HEK293 (cell line): ENCODE results near the gene USP36.

Source experiments
- CTCF ChIA-PET: fragments of 350-600 bp; formaldehyde crosslinking; extraction: SDS; loops from one replicate; lab custom pipeline; 2021; ENCODE audit warnings: antibody characterized with exemption; lab: Yijun Ruan, JAX
- POLR2A ChIA-PET: fragments of 300-600 bp; formaldehyde crosslinking; extraction: SDS; loops from one replicate; lab custom pipeline; 2020; ENCODE audit warnings: antibody characterized with exemption, inconsistent platforms; lab: Yijun Ruan, JAX
- H3K27ac ChIP-seq: fragments of 200-500 bp; sonication (Bioruptor generic); 2 replicates; pipeline ENCODE4 v1.5.1; 2014; ENCODE audit warnings: low read depth, low read length, control low read depth, inconsistent platforms; ENCODE audit errors: extremely low read depth
- H3K36me3 ChIP-seq, 2 experiments: fragments of 200-500 bp in 1 of 2; sonication (Bioruptor generic) in 1 of 2; 1 replicate in 1 of 2; 2 replicates in 1 of 2; pipeline ENCODE4 v1.5.1; 2014 to 2017; ENCODE audit warnings: inconsistent platforms in 2 of 2, low read length in 2 of 2; ENCODE audit not compliant: control insufficient read depth in 2 of 2, insufficient read depth in 1 of 2
- H3K4me1 ChIP-seq: fragments of 200-500 bp; sonication (Bioruptor generic); 2 replicates; pipeline ENCODE4 v1.5.1; 2014; ENCODE audit warnings: mild to moderate bottlenecking, low read length, inconsistent platforms; ENCODE audit not compliant: control insufficient read depth, insufficient read depth
- H3K4me3 ChIP-seq: 2 replicates; pipeline ENCODE4 v1.5.1; 2011; ENCODE audit warnings: low read depth, mild to moderate bottlenecking, control low read depth, low read length, moderate library complexity
- H3K9me3 ChIP-seq: fragments of 200-500 bp; sonication (Bioruptor generic); 2 replicates; pipeline ENCODE4 v1.5.1; 2014; ENCODE audit warnings: low read depth, low read length, inconsistent platforms; ENCODE audit not compliant: control insufficient read depth, insufficient read depth
- BCL11B ChIP-seq: fragments of 450-650 bp; formaldehyde crosslinking; IDR thresholded peaks from 2 replicates; pipeline ENCODE4 v1.5.1; 2016; ENCODE audit warnings: low read depth, missing biosample characterization, missing genetic modification characterization
- KLF1 ChIP-seq: fragments of 450-650 bp; formaldehyde crosslinking; IDR thresholded peaks from 2 replicates; pipeline ENCODE4 v1.5.1; 2016; ENCODE audit warnings: missing biosample characterization, missing genetic modification characterization
- KLF17 ChIP-seq: fragments of 450-650 bp; formaldehyde crosslinking; IDR thresholded peaks from 2 replicates; pipeline ENCODE4 v1.5.1; 2016; ENCODE audit warnings: missing biosample characterization, missing genetic modification characterization
- PATZ1 ChIP-seq: fragments of 450-650 bp; formaldehyde crosslinking; IDR thresholded peaks from 2 replicates; pipeline ENCODE4 v1.5.1; 2016; ENCODE audit warnings: missing biosample characterization, missing genetic modification characterization
- REPIN1 ChIP-seq: fragments of 450-650 bp; formaldehyde crosslinking; IDR thresholded peaks from 2 replicates; pipeline ENCODE4 v1.5.1; 2017; ENCODE audit warnings: missing biosample characterization, missing genetic modification characterization, low read depth
- SCRT2 ChIP-seq: fragments of 450-650 bp; formaldehyde crosslinking; IDR thresholded peaks from 2 replicates; pipeline ENCODE4 v1.5.1; 2016; ENCODE audit warnings: missing biosample characterization, missing genetic modification characterization
- ZBTB21 ChIP-seq: fragments of 450-650 bp; formaldehyde crosslinking; IDR thresholded peaks from 2 replicates; pipeline ENCODE4 v1.5.1; 2017; ENCODE audit warnings: missing biosample characterization, missing genetic modification characterization
- ZNF133 ChIP-seq: fragments of 450-650 bp; formaldehyde crosslinking; IDR thresholded peaks from 2 replicates; pipeline ENCODE4 v1.5.1; 2016; ENCODE audit warnings: missing biosample characterization, missing genetic modification characterization
- ZNF169 ChIP-seq: fragments of 450-650 bp; formaldehyde crosslinking; IDR thresholded peaks from 2 replicates; pipeline ENCODE4 v1.5.1; 2016; ENCODE audit warnings: missing biosample characterization, missing genetic modification characterization
- ZNF2 ChIP-seq: fragments of 450-650 bp; formaldehyde crosslinking; IDR thresholded peaks from 2 replicates; pipeline ENCODE4 v1.5.1; 2016; ENCODE audit warnings: missing biosample characterization, missing genetic modification characterization
- ZNF239 ChIP-seq: fragments of 450-650 bp; formaldehyde crosslinking; IDR thresholded peaks from 2 replicates; pipeline ENCODE4 v1.5.1; 2016; ENCODE audit warnings: missing biosample characterization, missing genetic modification characterization
- ZNF335 ChIP-seq: fragments of 450-650 bp; formaldehyde crosslinking; conservative IDR thresholded peaks from 2 replicates; pipeline ENCODE4 v1.5.1; 2016; ENCODE audit warnings: missing biosample characterization, missing genetic modification characterization
- ZNF585B ChIP-seq: fragments of 450-650 bp; formaldehyde crosslinking; IDR thresholded peaks from 2 replicates; pipeline ENCODE4 v1.5.1; 2016; ENCODE audit warnings: missing biosample characterization, missing genetic modification characterization
- ZNF610 ChIP-seq: fragments of 450-650 bp; formaldehyde crosslinking; IDR thresholded peaks from 2 replicates; pipeline ENCODE4 v1.5.1; 2016; ENCODE audit warnings: missing biosample characterization, missing genetic modification characterization, borderline replicate concordance
- ZNF621 ChIP-seq: fragments of 450-650 bp; formaldehyde crosslinking; IDR thresholded peaks from 2 replicates; pipeline ENCODE4 v1.5.1; 2017; ENCODE audit warnings: missing biosample characterization, missing genetic modification characterization
- ZXDB ChIP-seq: fragments of 450-650 bp; formaldehyde crosslinking; IDR thresholded peaks from 2 replicates; pipeline ENCODE4 v1.5.1; 2016; ENCODE audit warnings: missing biosample characterization, missing genetic modification characterization
- TF ChIP-seq, protein P1 (sequence below): fragments of 450-650 bp; formaldehyde crosslinking; IDR thresholded peaks from 2 replicates; pipeline ENCODE4 v1.5.1; 2016; ENCODE audit warnings: missing biosample characterization, missing genetic modification characterization
- TF ChIP-seq, protein P2 (sequence below): fragments of 450-650 bp; formaldehyde crosslinking; IDR thresholded peaks from 2 replicates; pipeline ENCODE4 v1.5.1; 2016; ENCODE audit warnings: missing biosample characterization, missing genetic modification characterization

The USP36 gene

GRCh38 chr17:78796517-78796900 is 44.1 kb downstream of the USP36 start:
- no peaks in the 10 kb centered on the region for H3K4me1 ChIP-seq
- peaks cover 32 to 84% of the 10 kb centered on the region in 2 experiments for H3K36me3 ChIP-seq
- no peak for TF ChIP-seq BCL11B (tag by site-specific recombination)
- TF ChIP-seq KLF1 (tag by site-specific recombination): no peak
- no peak overlapping the region for H3K4me3 ChIP-seq
- POLR2A ChIA-PET: no interaction called here
- H3K27ac ChIP-seq: no peak overlapping the region
- H3K9me3 ChIP-seq: no peaks in the 10 kb centered on the region
- CTCF ChIA-PET: interaction anchor here (0.6 to 1.1 kb wide), 2 partner anchors 89 to 168 kb away, joined by 3 read pairs; no protein-coding TSS in a partner anchor

GRCh38 chr17:78795861-78796516 is 44.6 kb downstream of the USP36 start:
- H3K4me3 ChIP-seq: no peak overlapping the region
- TF ChIP-seq ZNF2: no peak
- TF ChIP-seq ZNF169 (tag by site-specific recombination): no peak
- TF ChIP-seq, protein P1, sequence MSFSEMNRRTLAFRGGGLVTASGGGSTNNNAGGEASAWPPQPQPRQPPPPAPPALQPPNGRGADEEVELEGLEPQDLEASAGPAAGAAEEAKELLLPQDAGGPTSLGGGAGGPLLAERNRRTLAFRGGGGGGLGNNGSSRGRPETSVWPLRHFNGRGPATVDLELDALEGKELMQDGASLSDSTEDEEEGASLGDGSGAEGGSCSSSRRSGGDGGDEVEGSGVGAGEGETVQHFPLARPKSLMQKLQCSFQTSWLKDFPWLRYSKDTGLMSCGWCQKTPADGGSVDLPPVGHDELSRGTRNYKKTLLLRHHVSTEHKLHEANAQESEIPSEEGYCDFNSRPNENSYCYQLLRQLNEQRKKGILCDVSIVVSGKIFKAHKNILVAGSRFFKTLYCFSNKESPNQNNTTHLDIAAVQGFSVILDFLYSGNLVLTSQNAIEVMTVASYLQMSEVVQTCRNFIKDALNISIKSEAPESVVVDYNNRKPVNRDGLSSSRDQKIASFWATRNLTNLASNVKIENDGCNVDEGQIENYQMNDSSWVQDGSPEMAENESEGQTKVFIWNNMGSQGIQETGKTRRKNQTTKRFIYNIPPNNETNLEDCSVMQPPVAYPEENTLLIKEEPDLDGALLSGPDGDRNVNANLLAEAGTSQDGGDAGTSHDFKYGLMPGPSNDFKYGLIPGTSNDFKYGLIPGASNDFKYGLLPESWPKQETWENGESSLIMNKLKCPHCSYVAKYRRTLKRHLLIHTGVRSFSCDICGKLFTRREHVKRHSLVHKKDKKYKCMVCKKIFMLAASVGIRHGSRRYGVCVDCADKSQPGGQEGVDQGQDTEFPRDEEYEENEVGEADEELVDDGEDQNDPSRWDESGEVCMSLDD (tag by site-specific recombination): no peak
- no peak for TF ChIP-seq ZXDB (tag by site-specific recombination)
- TF ChIP-seq KLF17 (tag by site-specific recombination): no peak
- no peak for TF ChIP-seq ZNF621 (tag by site-specific recombination)
- TF ChIP-seq ZNF610 (tag by site-specific recombination): no peak
- TF ChIP-seq ZNF335 (tag by site-specific recombination): no peak
- TF ChIP-seq REPIN1 (tag by site-specific recombination): no peak
- TF ChIP-seq SCRT2 (tag by site-specific recombination): no peak
- no peak for TF ChIP-seq PATZ1 (tag by site-specific recombination)
- TF ChIP-seq ZNF585B: no peak
- H3K4me1 ChIP-seq: no peaks in the 10 kb centered on the region
- H3K27ac ChIP-seq: no peak overlapping the region
- ChIA-PET CTCF (interaction anchor here (0.6 to 0.9 kb wide), 3 partner anchors 11 to 168 kb away, joined by 3 read pairs; no protein-coding TSS in a partner anchor), POLR2A (no interaction called here)
- H3K36me3 ChIP-seq: peaks cover 32 to 80% of the 10 kb centered on the region in 2 experiments
- H3K9me3 ChIP-seq: no peaks in the 10 kb centered on the region

DNA sequence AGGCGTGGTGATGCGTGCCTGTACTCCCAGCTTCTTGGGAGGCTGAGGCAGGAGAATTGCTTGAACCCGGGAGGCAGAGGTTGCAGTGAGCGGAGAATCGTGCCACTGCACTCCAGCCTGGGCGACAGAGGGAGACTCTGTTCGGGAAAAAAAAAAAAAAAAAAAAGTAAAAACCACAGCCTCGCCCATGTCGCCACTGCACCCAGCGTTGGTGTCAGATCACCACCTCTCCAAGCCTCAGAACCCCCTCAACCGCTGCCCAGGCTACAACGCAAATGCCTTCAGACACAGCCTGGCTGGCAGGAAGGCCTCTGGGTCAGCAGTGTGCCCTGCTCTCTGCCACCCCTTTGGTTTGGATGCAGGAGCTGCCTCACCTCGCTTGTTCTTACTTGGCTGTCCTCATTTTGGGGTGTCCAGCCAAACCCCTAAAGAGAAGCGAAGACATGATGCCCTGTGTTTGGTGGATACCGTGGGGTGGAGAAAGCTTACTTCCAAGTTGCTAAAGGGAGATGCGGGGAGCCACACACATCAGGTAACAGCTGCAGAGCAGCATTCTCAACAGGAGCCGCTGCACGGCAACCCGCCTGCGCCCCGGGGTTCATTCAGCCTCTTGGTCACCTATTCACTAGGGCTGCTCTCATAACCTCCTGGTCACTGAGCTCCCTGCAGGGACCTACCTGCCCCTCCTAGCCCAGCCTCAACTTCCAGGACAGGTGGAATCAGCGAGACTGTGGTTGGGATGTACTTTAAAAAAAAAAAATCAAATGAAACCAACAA is 45.6 kb downstream of the USP36 start:
- Histone ChIP-seq H3K4me1 (no peaks in the 10 kb centered on the region), H3K4me3 (no peak overlapping the region), H3K27ac (no peak overlapping the region), H3K9me3 (no peaks in the 10 kb centered on the region), H3K36me3 (peaks cover 32 to 73% of the 10 kb centered on the region in 2 experiments)
- ChIA-PET CTCF (interaction anchor here (0.9 kb wide), 2 partner anchors 10 to 71 kb away, joined by 3 read pairs; no protein-coding TSS in a partner anchor), POLR2A (no interaction called here)
- TF ChIP-seq ZBTB21 (tag by site-specific recombination) (no peak), ZNF133 (tag by site-specific recombination) (no peak), ZNF239 (tag by site-specific recombination) (no peak), BCL11B (tag by site-specific recombination) (no peak)
- TF ChIP-seq, protein P1 (tag by site-specific recombination): no peak
- TF ChIP-seq, protein P2, sequence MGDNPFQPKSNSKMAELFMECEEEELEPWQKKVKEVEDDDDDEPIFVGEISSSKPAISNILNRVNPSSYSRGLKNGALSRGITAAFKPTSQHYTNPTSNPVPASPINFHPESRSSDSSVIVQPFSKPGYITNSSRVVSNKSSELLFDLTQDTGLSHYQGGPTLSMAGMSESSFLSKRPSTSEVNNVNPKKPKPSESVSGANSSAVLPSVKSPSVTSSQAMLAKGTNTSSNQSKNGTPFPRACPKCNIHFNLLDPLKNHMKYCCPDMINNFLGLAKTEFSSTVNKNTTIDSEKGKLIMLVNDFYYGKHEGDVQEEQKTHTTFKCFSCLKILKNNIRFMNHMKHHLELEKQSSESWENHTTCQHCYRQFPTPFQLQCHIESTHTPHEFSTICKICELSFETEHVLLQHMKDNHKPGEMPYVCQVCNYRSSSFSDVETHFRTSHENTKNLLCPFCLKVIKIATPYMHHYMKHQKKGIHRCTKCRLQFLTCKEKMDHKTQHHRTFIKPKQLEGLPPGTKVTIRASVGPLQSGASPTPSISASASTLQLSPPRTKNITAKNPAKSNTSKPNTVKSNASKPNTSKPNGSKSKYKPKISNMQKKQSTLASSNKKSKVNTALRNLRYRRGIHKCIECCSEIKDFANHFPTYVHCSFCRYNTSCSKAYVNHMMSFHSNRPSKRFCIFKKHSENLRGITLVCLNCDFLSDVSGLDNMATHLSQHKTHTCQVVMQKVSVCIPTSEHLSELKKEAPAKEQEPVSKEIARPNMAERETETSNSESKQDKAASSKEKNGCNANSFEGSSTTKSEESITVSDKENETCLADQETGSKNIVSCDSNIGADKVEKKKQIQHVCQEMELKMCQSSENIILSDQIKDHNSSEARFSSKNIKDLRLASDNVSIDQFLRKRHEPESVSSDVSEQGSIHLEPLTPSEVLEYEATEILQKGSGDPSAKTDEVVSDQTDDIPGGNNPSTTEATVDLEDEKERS (tag by site-specific recombination): no peak
